ENCODE results near the gene NLGN1.

NLGN1 gene

DNA sequence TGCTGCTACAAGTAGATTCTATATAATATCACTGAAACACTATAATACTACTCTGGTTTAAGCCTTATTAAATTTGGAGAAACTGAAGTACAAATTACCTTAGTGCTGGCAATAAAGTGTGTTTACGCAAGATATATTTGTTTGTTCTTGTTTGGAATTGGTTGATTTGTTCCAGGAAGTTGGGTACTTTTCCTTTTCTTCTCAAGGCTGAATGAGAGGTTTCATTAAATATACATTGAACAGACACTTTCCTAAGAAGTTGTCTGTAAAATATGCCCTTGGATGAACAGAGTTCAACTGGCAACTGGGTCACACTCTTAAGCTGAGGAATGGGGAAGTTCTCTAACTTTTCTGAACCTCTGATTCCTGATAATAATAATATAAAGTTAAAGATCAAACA, 919.5 kb downstream of the NLGN1 start:
- DNase-seq: no peak

- DNase-seq: no peak
These were observed 920.6 kb downstream of the NLGN1 start for GRCh38 chr3:174318181-174318580.

GRCh38 chr3:174321548-174321947, 924.0 kb downstream of the NLGN1 start:
- no peak for DNase-seq

GRCh38 chr3:174322789-174323188, 925.2 kb downstream of the NLGN1 start:
- DNase-seq: no peak

- DNase-seq: no peak
These were observed 927.6 kb downstream of the NLGN1 start for GRCh38 chr3:174325171-174325570.

- no peak for DNase-seq
These were observed 928.5 kb downstream of the NLGN1 start for GRCh38 chr3:174325834-174326700.

GRCh38 chr3:174329321-174329720, 931.8 kb downstream of the NLGN1 start:
- no peak for DNase-seq

- no peak for DNase-seq
These were observed 932.8 kb downstream of the NLGN1 start for GRCh38 chr3:174330303-174330702.

GRCh38 chr3:174331095-174331800, 933.7 kb downstream of the NLGN1 start:
- DNase-seq: no peak

DNA sequence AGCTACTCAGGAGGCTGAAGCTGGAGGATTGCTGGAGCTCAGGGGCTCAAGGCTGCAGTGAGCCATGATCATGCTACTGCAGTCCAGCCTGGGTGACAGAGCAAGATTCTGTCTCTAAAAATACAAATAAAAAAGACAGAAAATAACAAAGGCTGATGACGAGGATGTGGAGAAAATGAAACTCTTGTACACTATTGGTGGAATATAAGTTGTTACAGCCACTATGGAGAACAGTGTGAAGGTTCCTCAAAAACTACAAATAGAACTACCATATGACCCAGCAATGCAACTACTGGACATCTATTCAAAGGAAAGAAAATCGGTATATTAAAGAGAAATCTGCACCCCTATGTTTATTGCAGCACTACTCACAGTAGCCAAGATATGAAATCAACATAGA, 934.8 kb downstream of the NLGN1 start:
- no peak for DNase-seq

DNA sequence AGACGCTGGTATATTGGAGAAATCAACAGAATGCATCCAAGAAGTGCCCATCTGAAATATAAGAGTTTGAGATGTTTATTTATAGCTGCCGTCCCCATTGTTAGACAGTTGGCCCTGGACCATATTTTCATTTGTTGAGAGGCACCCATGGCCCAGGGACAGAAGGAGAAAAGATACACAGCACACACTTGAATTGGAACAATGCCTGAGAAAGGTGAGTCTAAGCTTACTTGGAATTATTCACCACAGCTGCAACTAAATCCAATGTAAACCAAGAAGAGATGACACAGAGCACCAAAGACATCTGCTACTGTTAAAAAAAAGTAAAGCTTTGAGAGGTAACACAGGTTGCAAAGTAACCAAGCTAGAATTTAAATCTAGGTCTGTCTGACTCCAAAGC, 936.1 kb downstream of the NLGN1 start:
- no peak for DNase-seq

DNA sequence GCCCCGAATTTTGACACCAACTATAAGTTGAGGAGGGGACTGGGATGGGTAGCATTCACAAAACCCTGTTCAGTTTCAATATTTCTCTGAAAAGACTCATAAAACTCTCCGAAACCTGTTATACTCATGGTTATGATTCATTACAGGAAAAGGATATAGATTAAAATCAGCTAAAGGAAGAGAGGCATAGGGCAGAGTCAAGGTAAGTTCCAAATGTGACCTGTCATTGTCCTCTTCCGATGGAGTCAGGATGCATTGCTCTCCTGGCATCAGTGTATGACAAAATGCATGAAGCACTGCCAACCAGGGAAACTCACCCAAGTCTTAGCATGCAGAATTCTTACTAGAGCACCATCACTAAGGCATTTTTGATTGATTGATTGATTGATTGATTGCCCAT, 936.6 kb downstream of the NLGN1 start:
- no peak for DNase-seq

- DNase-seq: no peak
These were observed 937.8 kb downstream of the NLGN1 start for GRCh38 chr3:174335324-174335723.

- no peak for DNase-seq
These were observed 938.4 kb downstream of the NLGN1 start for GRCh38 chr3:174335910-174336309.
